ENCODE measurements around the gene DPM3.
"Not testable (repeated sequence)": the region's sequence is repeated elsewhere in the genome, so short reads cannot be mapped to it uniquely, and the experiment has no call there.

DPM3 gene, protein sequence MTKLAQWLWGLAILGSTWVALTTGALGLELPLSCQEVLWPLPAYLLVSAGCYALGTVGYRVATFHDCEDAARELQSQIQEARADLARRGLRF

DNA sequence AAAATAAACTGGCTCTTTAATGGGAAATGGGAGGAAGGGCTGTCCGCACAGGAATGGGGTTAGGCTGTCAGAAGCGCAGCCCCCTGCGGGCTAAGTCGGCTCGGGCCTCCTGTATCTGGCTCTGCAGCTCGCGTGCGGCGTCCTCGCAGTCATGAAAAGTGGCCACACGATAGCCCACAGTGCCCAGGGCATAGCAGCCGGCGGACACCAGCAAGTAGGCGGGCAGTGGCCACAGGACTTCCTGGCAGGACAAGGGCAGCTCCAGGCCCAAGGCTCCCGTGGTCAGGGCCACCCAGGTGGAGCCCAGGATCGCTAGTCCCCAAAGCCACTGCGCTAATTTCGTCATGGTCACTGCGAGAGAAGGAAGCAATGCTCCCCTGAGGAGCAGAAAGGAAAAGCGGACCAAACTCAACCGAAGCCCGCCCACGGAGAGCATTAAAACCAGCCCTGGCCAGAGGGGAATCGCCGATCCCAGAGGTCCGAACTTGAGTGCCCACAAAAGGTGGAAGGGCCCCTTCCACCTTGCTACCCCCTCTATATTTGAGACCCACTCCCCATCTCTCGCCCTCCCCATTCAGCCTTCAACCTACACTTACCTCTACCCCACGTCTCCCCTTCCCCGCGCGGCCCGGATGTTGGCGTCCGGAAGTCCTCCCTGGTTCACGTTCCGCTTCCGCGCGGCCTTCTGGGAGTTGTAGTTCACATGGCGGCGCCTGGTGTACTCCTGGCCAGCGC is at the start of gene DPM3:
Gene DPM3, minus strand, starts transcription at position 637 of the 735 bp plus-strand sequence. Its CDS starts 291 bp downstream, at position 346.
- peak; percentile 96 for DNase-seq

DNA sequence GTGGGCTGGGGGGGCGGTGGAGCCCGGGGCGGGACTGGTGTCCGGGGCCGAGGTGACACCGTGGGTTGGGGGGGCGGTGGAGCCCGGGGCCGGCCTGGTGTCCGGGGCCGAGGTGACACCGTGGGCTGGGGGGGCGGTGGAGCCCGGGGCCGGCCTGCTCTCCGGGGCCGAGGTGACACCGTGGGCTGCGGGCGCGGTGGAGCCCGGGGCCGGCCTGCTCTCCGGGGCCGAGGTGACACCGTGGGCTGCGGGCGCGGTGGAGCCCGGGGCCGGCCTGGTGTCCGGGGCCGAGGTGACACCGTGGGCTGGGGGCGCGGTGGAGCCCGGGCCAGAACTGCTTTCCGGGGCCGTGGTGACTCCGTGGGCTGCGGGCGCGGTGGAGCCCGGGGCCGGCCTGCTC is 49.6 kb upstream of the DPM3 start:
- not testable (repeated sequence) for DNase-seq

DNA sequence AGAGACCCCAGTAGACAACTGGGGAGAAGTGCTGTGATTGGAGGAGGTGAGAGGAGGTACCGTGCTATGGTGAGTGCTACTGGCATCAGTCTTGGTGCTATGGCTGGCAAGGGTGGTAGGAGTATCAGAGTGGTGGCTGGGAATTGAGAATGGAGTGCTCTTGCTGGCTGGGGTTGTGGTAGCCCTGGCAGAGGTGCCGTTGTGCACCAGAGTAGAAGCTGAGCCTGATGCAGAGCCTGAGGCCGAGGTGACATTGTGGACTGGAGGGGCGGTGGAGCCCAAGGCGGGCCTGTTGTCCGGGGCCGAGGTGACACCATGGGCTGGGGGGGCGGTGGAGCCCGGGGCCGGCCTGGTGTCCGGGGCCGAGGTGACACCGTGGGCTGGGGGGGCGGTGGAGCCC is 47.9 kb upstream of the DPM3 start:
- no peak for DNase-seq

DNA sequence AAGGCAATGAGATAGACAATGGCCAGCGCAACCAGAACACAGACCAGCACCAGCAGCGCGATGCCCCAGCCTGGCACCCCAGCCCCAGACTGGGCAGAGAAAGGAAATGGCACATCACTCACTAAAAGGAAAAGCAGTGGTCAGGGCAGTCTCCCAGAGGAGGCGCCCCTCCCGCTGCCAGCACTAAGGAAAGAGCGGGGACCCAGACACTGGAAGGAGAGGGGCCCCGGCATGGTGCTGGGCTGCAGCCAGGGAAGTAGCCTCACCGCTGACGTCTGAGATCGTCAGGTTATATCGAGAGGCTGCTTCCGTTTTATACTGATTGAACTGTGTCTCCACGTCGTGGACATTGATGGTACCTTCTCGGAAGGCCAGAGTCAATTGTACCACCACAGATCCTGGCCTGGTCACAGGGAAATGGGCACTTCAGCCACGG is 47.1 kb upstream of the DPM3 start:
- no peak for DNase-seq

DNA sequence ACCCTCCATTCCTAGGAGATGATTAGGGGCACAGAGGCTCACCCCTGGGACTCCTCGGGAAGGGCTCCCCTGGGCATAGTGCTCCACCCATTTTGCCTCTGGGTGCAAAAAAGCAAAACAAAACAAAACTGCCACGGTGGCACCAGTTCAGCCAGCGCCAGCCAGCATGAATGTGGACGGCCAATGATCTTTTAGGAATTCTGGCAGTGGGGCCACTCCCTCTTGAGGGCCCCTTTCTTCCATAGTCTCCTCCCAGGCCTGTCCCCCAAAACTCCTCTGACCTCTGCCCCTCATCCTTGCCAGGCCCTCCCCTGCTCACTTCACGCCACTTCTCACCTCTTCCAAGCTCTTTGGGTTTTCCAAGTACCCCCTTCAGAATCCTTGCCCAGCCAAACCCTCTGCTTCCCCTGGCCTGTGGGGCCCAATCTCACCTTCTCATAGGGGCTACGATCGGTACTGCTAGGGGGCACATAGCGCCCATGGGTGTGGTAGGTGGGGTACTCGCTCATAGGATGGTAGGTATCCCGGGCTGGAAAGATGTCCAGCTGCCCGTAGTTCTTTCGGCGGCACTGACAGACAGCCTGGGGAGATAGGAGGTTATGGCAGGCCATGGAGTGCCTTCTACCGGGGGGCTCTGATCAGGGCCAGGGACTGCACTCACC is 46.6 kb upstream of the DPM3 start:
- DNase-seq, result no peak

DNA sequence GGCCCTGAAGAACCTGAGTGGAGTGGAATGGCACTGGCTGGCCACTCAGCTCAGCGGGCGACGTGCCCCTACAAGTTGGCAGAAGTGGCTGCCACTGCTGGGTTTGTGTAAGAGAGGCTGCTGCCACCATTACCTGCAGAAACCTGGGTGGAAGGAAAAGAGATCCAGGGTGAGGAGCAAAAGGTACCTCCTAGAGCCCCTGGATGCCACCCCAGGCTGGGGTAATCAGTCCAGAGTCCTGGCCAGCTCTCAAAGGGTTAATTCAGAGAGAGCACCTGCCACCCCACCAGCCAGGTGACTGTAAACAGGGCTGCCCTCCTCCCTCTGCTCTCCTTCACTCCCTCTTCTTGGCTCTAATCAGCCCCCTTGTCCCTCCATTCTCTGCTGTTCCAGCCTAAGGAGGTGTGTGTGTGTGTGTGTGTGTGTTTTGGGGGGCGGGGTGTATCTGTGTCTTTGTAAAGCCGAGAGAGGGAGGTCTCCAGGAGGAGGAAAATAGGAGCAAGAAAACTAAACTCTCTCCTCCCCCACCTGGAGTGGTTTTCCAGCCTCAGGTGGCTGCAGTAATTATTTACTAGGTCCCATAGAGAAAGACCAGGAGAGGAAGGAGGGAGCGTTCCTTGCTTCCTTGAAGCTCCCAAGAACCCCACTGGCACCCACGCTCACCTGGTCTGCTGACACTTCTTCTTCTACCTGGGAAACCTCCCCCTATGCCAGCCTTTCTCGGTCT is 45.9 kb upstream of the DPM3 start:
- DNase-seq, result no peak

DNA sequence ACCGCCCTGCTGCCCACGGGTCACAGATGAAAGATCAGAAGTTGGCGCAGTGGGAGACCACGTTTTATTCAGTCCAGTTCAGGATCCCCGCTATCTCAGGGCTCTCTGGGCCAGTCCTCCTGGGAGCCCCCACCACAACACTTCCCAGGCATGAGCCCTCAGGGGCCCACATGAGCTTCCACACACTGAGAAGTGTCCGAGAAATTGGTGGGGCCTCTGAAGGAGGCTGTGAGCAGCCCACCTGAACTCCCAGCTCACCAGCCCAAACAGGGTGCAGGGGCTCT is 45.4 kb upstream of the DPM3 start:
- DNase-seq, result no peak

DNA sequence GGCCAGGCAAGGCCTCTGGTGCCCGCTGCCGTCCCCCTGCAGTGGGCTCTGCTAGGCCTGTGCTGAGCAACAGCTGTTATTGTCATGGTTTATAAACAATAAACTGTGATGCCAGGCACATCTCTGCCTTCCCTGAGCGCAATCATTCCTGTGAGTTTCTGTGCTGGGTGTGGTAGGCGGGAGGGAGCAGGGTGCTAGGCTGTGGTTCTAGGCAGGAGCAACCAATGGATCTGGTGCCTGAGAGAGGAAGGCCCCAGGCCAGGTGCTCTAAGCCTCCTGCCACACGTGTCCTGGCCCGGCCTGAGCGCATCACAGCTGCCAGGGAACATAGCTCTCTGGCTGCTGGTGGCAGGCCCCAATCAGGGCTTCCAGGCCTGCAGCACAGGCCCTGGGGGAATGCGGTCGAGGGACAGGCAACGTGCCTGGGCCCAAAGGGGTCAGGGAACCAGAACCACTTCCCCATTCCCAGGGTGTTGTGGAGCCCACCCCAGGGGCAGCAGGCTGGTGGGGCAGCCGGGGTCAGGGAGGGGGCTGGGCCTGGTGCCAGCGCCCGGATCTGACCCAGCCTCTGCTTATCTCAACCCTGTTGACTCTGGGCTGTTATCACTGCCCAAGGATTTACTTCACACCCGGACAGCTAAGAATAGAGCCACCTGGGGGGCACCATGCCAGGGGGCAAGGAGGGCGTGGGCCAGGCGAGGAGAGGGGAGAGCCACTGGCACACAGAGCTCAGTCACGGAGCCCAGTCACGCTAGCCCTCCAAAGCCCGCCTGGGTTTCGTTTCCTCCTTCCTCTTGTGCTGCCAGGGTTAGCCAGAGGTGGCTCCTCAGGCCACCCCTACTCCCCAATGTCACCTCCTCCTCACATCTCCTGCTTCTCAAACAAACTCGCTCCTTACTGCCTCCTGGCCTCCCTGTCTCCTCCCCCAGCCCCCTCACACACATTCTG is 44.8 kb upstream of the DPM3 start:
- no peak for DNase-seq

DNA sequence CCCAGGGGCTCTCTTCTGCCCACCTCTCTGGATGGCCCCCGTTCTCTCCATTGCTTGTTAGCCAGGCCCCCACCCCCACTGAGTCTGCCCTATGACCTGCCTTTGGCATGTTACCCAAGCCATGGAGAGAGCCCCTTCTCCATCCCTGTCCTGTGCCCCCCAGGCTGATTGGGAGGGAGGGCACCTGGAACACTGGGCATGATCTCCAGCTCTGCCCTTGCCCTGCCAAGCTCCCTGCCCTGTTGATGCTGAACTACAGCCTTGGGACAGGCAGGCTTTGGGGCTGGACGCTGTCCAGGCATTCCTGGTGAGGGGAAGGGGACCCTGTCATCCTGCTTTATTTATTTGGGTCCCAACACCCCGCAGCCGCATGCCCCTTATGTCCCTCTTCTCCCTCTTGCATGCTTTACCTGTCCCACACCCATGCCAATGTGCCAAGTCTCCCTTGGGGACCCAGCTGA is 44.0 kb upstream of the DPM3 start:
- DNase-seq, result no peak

DNA sequence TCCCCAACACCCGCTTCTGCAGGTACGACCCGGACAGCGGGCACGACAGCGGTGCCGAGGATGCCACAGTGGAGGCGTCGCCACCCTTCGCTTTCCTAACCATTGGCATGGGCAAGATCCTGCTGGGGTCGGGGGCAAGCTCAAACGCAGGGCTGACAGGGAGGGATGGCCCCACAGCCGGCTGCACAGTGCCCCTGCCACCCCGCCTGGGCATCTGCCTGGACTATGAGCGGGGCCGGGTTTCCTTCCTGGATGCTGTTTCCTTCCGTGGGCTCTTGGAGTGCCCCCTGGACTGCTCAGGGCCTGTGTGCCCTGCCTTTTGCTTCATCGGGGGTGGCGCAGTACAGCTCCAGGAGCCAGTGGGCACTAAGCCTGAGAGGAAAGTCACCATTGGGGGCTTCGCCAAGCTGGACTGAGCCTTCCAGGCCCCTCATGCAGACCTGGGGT is 43.5 kb upstream of the DPM3 start:
- DNase-seq, result no peak

DNA sequence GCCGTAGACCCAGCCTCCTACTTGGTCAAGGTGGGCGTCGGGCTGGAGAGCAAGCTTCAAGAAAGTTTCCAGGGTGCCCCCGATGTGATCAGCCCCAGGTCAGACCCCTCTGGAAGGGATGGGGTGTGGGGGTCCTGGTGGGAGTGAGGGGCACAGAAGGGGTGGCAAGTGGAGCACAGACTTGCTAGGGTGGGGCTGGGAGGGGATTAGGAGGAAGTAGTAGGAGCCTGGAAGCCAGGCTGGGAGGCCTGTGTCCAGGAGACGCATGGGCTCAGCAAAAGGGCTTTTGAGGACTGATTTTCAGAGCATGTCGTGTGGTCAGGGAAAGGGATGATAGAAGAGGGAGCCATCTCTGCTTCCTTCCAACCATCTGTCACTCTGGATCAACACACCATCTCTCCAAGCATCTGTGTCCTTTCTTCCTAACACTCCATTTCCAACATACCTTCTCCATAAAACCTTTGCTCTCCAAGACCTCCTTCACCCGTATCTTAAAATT is 41.8 kb upstream of the DPM3 start:
- no peak for DNase-seq

DNA sequence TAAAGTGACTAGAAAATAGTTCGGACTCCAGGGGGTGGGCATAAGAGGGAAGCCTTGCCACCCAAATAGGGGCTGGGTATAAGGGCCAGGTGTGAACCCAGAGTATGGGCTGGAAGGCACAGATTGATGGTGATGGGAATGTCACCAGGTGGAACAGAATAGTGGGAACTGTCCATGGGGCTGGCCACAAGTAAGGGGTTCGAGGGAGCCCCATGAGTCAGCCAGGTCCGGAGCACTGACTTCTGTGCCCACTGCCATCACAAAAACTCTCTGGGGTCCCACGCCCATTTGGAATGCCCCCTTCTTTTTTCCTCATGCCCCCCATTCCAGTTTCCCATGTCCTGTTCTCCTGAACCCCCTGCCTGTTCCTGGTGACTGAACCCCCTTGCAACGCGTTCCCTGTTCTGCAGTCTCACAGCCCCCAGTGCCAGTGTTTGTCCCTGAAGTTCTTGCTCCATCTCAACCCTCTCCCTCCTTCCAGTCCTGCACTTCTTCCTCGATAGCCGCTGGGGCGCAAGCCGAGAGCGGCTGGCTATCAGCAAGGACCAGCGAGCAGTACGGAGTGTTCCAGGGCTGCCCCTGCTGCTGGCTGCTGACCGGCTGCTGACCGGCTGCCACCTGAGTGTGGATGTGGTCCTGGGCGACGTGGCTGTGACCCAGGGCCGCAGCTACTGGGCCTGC is 41.2 kb upstream of the DPM3 start:
- DNase-seq, result no peak

DNA sequence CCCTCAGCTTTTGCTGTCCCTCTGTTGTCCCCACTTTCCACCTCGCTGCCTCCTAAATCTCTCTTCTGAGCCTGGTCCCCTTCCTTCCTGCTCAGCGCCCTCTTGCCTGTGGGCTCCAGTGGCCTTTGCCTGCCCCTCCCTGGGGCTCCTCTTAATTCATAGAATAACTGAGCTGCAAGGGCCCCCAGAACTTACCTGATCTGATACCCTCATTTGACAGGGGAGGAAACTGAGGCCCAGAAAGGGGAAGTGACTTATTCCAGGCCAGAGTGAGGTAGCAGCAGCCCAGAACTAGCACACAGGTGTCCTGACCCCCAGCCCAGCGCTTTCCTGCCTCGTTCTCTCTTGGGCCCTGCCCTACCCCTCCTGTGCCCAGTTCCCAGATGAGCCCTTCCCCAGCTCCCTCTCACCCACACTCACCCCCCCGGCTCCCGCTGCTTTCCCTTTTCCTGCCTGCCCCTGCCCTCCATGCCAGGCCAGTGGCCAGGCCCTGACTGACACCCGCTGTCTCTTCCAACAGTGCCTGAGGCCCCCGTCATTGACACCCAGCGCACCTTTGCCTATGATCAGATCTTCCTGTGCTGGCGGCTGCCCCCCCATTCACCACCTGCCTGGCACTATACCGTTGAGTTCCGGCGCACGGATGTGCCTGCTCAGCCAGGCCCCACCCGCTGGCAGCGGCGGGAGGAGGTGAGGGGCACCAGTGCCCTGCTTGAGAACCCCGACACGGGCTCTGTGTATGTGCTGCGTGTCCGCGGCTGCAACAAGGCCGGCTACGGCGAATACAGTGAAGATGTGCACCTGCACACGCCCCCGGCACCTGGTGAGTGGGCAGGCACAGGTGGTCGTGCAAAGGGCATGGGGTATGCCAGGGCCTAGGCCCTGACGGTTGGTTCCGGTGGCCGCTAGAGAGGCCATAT is 39.0 kb upstream of the DPM3 start:
- DNase-seq, result no peak

DNA sequence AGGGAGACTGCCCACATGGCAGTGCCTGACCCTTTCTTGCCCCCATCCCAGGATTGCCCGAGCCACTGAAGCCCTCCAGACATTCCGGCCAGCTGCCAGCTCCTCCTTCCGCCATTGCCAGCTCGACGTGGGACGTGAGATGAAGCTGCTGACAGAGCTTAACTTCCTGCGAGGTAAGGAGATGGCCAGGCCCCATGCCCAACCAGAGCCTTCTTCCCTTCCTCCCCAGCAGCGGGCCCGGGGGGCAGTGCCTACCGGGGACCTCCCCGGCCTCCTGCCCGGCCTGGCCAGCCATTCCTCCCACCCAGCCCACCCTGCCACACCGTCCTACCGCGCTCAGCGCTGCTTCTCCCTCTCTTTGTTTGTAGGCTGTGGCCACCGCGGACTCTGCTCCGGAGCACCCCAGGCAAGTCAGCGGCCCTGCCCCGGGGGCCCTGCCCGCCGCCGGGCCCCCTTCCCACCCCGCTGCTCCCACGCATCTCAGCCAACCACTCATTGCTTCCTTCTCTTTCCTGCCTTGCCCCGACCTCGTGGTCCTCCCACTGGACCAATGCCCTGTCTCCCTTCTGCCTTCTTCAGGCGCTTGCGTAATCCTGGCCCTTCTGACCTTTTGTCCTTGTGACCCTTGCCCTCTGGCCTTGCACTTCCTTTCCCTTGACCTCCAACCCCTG is 38.2 kb upstream of the DPM3 start:
- DNase-seq, result no peak

DNA sequence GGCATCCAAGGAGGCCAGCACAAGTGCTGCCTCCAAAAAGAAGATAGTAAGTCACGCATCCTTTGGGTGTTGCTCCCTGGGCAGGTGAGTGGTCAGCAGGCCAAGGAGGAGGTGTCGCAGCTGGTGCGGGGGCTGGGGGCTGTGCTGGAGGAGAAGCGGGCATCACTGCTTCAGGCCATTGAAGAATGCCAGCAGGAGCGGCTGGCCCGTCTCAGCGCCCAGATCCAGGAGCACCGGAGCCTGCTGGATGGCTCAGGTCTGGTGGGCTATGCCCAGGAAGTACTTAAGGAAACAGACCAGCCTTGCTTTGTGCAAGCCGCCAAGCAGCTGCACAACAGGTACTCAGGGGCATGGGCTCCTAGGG is 37.6 kb upstream of the DPM3 start:
- no peak for DNase-seq

DNA sequence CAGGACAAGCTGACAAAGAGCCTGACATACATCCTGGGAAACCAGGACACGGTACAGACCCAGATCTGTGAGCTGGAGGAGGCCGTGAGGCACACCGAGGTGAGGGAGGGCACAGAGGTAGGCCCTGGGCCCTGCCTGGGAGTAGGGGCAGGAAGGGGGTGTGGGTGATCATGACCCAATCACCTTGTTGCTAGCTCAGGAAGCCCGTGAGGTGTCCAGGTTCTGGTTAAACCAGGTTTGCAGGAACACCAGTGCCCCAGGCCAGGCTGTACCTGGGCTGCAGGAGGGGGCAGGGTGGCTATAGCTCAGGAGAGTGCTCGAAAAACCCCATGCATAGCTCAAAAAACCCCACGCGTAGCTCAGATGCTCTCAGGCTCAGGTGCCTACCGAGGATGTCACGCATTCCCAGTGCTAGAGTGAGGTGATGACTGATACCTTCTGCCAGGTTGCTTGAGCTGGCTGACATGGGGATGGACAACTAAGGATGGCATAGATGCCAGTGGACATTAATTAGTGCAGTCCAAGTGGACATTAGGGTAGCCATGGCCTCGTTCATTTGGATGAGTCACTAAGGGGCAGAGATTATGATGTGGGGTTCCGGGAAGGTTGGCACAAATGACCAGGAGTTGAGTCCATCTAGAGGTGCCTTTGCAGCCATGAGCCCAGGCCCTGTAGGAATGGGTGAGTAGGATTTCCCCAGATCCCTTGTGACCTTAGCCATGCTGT is 37.0 kb upstream of the DPM3 start:
- DNase-seq, result no peak

DNA sequence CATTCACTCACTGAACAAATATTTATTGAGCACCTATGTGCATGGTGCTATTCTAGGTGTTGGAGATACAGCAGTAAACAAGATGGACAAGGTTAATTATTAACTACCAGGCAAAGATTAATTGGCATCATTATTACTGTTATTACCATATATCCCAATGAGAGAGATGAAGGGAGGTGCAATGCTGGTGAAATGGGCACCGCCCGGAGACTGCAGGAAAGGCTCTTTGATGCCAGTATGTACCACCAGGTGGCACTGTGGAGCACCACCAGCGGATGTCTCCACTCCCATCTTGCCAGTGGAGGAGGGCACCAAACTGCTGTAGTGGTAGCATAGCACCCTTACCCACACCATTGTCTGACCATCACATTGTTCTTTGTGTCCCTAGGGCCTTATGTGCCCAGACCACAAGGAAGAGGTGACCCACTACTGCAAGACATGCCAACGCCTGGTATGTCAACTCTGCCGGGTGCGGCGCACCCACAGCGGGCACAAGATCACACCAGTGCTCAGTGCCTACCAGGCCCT is 36.3 kb upstream of the DPM3 start:
- DNase-seq, result peak; percentile 91

DNA sequence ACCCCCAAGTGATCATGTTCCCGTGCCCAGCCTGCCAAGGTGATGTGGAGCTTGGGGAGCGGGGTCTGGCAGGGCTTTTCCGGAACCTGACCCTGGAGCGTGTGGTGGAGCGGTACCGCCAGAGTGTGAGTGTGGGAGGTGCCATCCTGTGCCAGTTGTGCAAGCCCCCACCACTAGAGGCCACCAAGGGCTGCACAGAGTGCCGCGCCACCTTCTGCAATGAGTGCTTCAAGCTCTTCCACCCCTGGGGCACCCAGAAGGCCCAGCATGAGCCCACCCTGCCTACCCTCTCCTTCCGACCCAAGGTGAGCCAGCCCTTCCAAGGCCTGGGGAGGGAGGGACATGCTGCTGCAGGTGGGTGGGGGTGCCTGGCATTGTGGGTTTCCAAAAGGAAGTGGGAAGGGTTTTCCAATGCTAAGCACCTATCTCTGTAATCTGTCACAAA is 35.6 kb upstream of the DPM3 start:
- peak; percentile 44 for DNase-seq

DNA sequence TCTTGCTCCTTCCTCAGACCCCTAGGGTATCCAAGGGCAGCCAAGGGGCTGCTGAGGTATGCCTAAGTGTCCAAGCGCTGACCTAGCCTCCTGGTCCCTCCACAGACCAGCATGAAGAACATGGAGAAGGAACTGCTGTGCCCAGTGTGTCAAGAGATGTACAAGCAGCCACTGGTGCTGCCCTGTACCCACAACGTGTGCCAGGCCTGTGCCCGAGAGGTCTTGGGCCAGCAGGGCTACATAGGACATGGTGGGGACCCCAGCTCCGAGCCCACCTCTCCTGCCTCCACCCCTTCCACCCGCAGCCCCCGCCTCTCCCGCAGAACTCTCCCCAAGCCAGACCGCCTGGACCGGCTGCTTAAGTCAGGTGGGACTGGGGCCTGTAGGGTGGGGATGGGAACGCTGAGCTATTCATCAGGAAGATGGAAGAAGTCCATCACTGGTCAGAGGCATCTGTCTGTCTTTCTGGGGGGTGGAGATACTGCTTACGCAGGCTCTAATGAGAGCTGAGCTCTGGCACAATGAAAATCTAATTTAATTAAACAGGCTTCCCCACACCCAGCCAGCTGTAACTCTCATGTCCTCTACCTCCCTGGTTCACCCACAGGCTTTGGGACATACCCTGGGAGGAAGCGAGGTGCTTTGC is 35.1 kb upstream of the DPM3 start:
- no peak for DNase-seq

All from NCI-H345 (cell line).